KMS-11 (cell line): Measurements from ENCODE around the gene UBR2.
"Not testable (repeated sequence)": the region's sequence is repeated elsewhere in the genome, so short reads cannot be mapped to it uniquely, and the experiment has no call there.

ENCODE experiments used
- H2AFZ ChIP-seq: fragments of 200-600 bp; sonication (generic); 2 replicates; pipeline ENCODE4 v1.6.1; 2016; ENCODE audit warnings: antibody characterized with exemption, mixed run types, low read depth
- H3K27ac ChIP-seq: fragments of 200-600 bp; sonication (generic); 2 replicates; pipeline ENCODE4 v1.6.1; 2016; ENCODE audit warnings: mild to moderate bottlenecking, mixed run types
- H3K27me3 ChIP-seq: fragments of 200-600 bp; sonication (generic); 2 replicates; pipeline ENCODE4 v1.6.1; 2017; ENCODE audit warnings: mild to moderate bottlenecking, low read depth, mixed run types, moderate library complexity; ENCODE audit not compliant: insufficient read depth
- H3K36me3 ChIP-seq: fragments of 200-600 bp; sonication (generic); 2 replicates; pipeline ENCODE4 v1.6.1; 2017; ENCODE audit warnings: mild to moderate bottlenecking, mixed run types; ENCODE audit not compliant: insufficient read depth
- H3K4me1 ChIP-seq: fragments of 200-600 bp; sonication (generic); 2 replicates; pipeline ENCODE4 v1.6.1; 2016; ENCODE audit warnings: mild to moderate bottlenecking, low read depth, mixed run types; ENCODE audit not compliant: poor library complexity, severe bottlenecking
- H3K4me2 ChIP-seq: fragments of 200-600 bp; sonication (generic); 2 replicates; pipeline ENCODE4 v1.7.0; 2016; ENCODE audit warnings: mild to moderate bottlenecking, mixed run types
- H3K4me3 ChIP-seq: fragments of 200-600 bp; sonication (generic); IDR thresholded peaks from 2 replicates; pipeline ENCODE4 v1.6.1; 2017; ENCODE audit warnings: low read depth, low read length, mixed read lengths; ENCODE audit not compliant: insufficient read depth
- H3K79me2 ChIP-seq: fragments of 200-600 bp; sonication (generic); 2 replicates; pipeline ENCODE4 v1.6.1; 2016; ENCODE audit warnings: low read depth, mixed run types; ENCODE audit not compliant: insufficient read depth
- H3K9ac ChIP-seq: fragments of 200-600 bp; sonication (generic); 2 replicates; pipeline ENCODE4 v1.6.1; 2016; ENCODE audit warnings: mild to moderate bottlenecking, mixed run types
- H4K20me1 ChIP-seq: fragments of 200-600 bp; sonication (generic); 2 replicates; pipeline ENCODE4 v1.6.1; 2016; ENCODE audit warnings: mild to moderate bottlenecking, mixed run types; ENCODE audit not compliant: insufficient read depth
- CTCF ChIP-seq: fragments of 200-600 bp; sonication (generic); conservative IDR thresholded peaks from 2 replicates; pipeline ENCODE4 v1.6.1; 2017; ENCODE audit warnings: low read depth, mild to moderate bottlenecking, antibody characterized with exemption, low read length, moderate library complexity, mixed read lengths

The UBR2 gene

GRCh38 chr6:42569102-42570028, 5.5 kb downstream of the UBR2 start:
- no peak for TF ChIP-seq CTCF
- H3K27me3 ChIP-seq: no peaks in the 10 kb centered on the region
- peak overlapping the region; percentile 60 for H3K27ac ChIP-seq
- H3K79me2 ChIP-seq: peaks cover 83% of the 10 kb centered on the region
- H3K4me1 ChIP-seq: peaks cover 38% of the 10 kb centered on the region
- H3K4me2 ChIP-seq: peak overlapping the region; percentile 70
- no peak overlapping the region for H2AFZ ChIP-seq
- no peak overlapping the region for H3K4me3 ChIP-seq
- H3K9ac ChIP-seq: peak overlapping the region; percentile 37; the same call in 1 of the 2 replicates
- H4K20me1 ChIP-seq: no peaks in the 10 kb centered on the region
- no peaks in the 10 kb centered on the region for H3K36me3 ChIP-seq

GRCh38 chr6:42571611-42572342, 7.9 kb downstream of the UBR2 start:
- no peaks in the 10 kb centered on the region for H3K36me3 ChIP-seq
- no peak overlapping the region for H3K9ac ChIP-seq
- H3K4me3 ChIP-seq: no peak overlapping the region
- H3K79me2 ChIP-seq: peaks cover 59% of the 10 kb centered on the region
- H2AFZ ChIP-seq: no peak overlapping the region
- no peaks in the 10 kb centered on the region for H3K27me3 ChIP-seq
- H3K27ac ChIP-seq: no peak overlapping the region
- H3K4me1 ChIP-seq: peaks cover 30% of the 10 kb centered on the region
- no peaks in the 10 kb centered on the region for H4K20me1 ChIP-seq
- H3K4me2 ChIP-seq: no peak overlapping the region; the same call in 1 of the 2 replicates
- TF ChIP-seq CTCF: no peak

- Histone ChIP-seq H3K4me3 (no peak overlapping the region), H3K79me2 (peaks cover 52% of the 10 kb centered on the region), H3K9ac (no peak overlapping the region), H3K27me3 (no peaks in the 10 kb centered on the region), H3K4me1 (peaks cover 25% of the 10 kb centered on the region), H2AFZ (no peak overlapping the region), H3K27ac (no peak overlapping the region), H3K36me3 (no peaks in the 10 kb centered on the region), H4K20me1 (no peaks in the 10 kb centered on the region), H3K4me2 (no peak overlapping the region)
- TF ChIP-seq CTCF: no peak
Measured at GRCh38 chr6:42572523-42572922, 8.7 kb downstream of the UBR2 start.

GRCh38 chr6:42576538-42576937, 12.7 kb downstream of the UBR2 start:
- peaks cover 17% of the 10 kb centered on the region for H3K79me2 ChIP-seq
- H4K20me1 ChIP-seq, H3K27ac ChIP-seq, H3K4me1 ChIP-seq, H3K36me3 ChIP-seq, H3K4me2 ChIP-seq, H3K9ac ChIP-seq, H3K4me3 ChIP-seq, H2AFZ ChIP-seq, H3K27me3 ChIP-seq: not testable (repeated sequence)
